ENCODE measurements around the gene CAMK1D. TPM values are rescaled to one million over a fixed set of nuclear protein-coding genes. Genes with fewer than 3 reads are reported as not detected.

CAMK1D gene
- total RNA-seq, 1 experiment from 2014 or later: 6.3 TPM

GRCh38 chr10:12559578-12560178 lies 210.3 kb downstream of the CAMK1D start:
- Histone ChIP-seq H3K18ac (ENCODE audit: insufficient read length, low read depth, low read length) (no peak overlapping the region), H3K4me1 (ENCODE audit: insufficient read depth, low read length) (no peaks in the 10 kb centered on the region), H3K27ac (ENCODE audit: insufficient read length, low read depth, low read length) (no peak overlapping the region), H2BK120ac (ENCODE audit: low read depth, low read length, poor library complexity, severe bottlenecking) (no peak overlapping the region), H4K5ac (ENCODE audit: insufficient read length, low read depth, low read length) (no peak overlapping the region), H3T11ph (ENCODE audit: low read length) (no peak overlapping the region), H3K4ac (ENCODE audit: low read depth, low read length) (no peak overlapping the region), H3K4me2 (ENCODE audit: insufficient read depth, insufficient read length, low read length) (no peak overlapping the region), H4K20me1 (ENCODE audit: control insufficient read depth, insufficient read depth, insufficient read length) (no peaks in the 10 kb centered on the region), H3K56ac (ENCODE audit: insufficient read length, low read depth, low read length) (no peak overlapping the region), H3K79me1 (ENCODE audit: insufficient read depth, low read depth, low read length, poor library complexity, severe bottlenecking) (no peaks in the 10 kb centered on the region), H3K23ac (ENCODE audit: insufficient read length, low read depth, low read length) (no peak overlapping the region), H3K27me3 (ENCODE audit: insufficient read depth, low read length) (no peaks in the 10 kb centered on the region), H3K9ac (ENCODE audit: extremely low read depth, insufficient read length, low read length) (no peak overlapping the region), H2AK5ac (ENCODE audit: insufficient read length, low read length) (no peak overlapping the region), H4K91ac (ENCODE audit: insufficient read length, low read depth, low read length) (no peak overlapping the region), H4K8ac (replicated peaks; ENCODE audit: insufficient read length, low read depth, low read length) (no peak overlapping the region), H3K23me2 (ENCODE audit: insufficient read length, low read depth, low read length, poor library complexity, severe bottlenecking) (no peaks in the 10 kb centered on the region), H3K9me3 (ENCODE audit: control insufficient read depth, low read depth, low read length) (no peaks in the 10 kb centered on the region), H2BK5ac (ENCODE audit: insufficient read length, low read length) (no peak overlapping the region), H2BK20ac (ENCODE audit: low read depth, low read length, poor library complexity, severe bottlenecking) (no peak overlapping the region), H3K79me2 (ENCODE audit: insufficient read depth, low read length) (no peaks in the 10 kb centered on the region), H2BK15ac (ENCODE audit: low read depth, low read length) (no peak overlapping the region), H2BK12ac (ENCODE audit: insufficient read length, low read depth, low read length) (no peak overlapping the region), H2AFZ (ENCODE audit: low read length) (no peak overlapping the region), H3K14ac (ENCODE audit: insufficient read depth, low read length) (no peak overlapping the region)
- Mint-ChIP-seq H3K4me1 (peaks cover 0 to 2% of the 10 kb centered on the region in 2 experiments; a peak in 1 of 4 replicates), H3K4me3 (no peak overlapping the region), H3K9me3 (no peaks in the 10 kb centered on the region), H3K27ac (no peak overlapping the region), H3K36me3 (ENCODE audit: insufficient read depth in 1 of 3, low read depth in 3 of 3) (no peaks in the 10 kb centered on the region), H3K27me3 (ENCODE audit: low read depth) (peaks cover 2% of the 10 kb centered on the region)
- no peak for TF ChIP-seq CTCF (conservative IDR thresholded peaks at IDR 0.05)
- no CpG with 5 or more reads among the region's 11 CpGs for WGBS (ENCODE audit: extremely low coverage, insufficient read length, low lambda C conversion rate)
- DNase-seq: no peak

All from H9 (cell line).